PFSK-1 (cell line): Measurements from ENCODE around the gene ADGRL3.

Experiments
- FOXP2 ChIP-seq: optimal IDR thresholded peaks from 2 replicates; pipeline ENCODE3; 2011; ENCODE audit warnings: borderline replicate concordance, control low read depth, inconsistent platforms; ENCODE audit not compliant: insufficient read depth; ENCODE audit errors: extremely low read length, extremely low read depth
- POLR2AphosphoS5 ChIP-seq: IDR thresholded peaks from 2 replicates; pipeline ENCODE4 v1.6.1; 2012; ENCODE audit warnings: low read depth, mild to moderate bottlenecking, control low read depth, low read length, moderate library complexity
- REST ChIP-seq, 2 experiments: IDR thresholded peaks; 2 replicates each; pipeline versions ENCODE4 v1.6.1 to v1.8.0; 2011 to 2012; ENCODE audit warnings: low read depth in 2 of 2, low read length in 2 of 2, control low read depth in 1 of 2, inconsistent platforms in 1 of 2, mild to moderate bottlenecking in 1 of 2, moderate library complexity in 1 of 2; ENCODE audit not compliant: insufficient read depth in 1 of 2
- SIN3A ChIP-seq: IDR thresholded peaks from 2 replicates; pipeline ENCODE4 v1.6.1; 2012; ENCODE audit warnings: mild to moderate bottlenecking, low read length, moderate library complexity, borderline replicate concordance; ENCODE audit not compliant: insufficient read depth
- TAF1 ChIP-seq: IDR thresholded peaks from 2 replicates; pipeline ENCODE4 v1.6.1; 2012; ENCODE audit warnings: low read length, control low read depth, borderline replicate concordance; ENCODE audit not compliant: insufficient read depth

DNA sequence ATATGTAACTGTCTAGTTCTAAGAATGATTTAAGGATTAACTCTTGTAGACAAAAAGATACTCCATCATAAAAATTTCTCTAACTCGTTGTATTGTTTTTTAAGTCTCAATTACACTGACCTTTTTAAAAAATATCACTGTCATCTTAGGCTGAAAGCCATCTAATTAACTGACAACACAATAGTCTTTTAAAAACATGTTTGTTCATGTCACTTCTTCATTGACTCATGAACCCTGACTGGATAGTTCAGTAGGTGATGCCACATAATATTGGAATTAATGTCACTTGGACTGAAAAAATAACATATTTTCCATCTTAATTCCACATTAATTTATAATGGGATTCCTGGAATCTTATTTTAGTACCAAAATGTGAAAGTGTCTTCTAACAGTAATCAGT is 179.3 kb downstream of the ADGRL3 start:
- TF ChIP-seq REST (IDR thresholded peaks at IDR 0.05; ENCODE audit: insufficient read depth in 1 of 2, low read depth in 2 of 2, low read length in 2 of 2) (no peak), TAF1 (no peak), POLR2AphosphoS5 (no peak), SIN3A (no peak), FOXP2 (no peak)
